NCI-H146 (cell line): ENCODE data around the gene MPRIP.

Experiments
- DNase-seq: peaks from one replicate; lab custom pipeline; 2025; lab: John Stamatoyannopoulos, UW

MPRIP gene

GRCh38 chr17:17028878-17029535 is 13.2 kb upstream of the MPRIP start:
- peak; percentile 50 for DNase-seq

DNA sequence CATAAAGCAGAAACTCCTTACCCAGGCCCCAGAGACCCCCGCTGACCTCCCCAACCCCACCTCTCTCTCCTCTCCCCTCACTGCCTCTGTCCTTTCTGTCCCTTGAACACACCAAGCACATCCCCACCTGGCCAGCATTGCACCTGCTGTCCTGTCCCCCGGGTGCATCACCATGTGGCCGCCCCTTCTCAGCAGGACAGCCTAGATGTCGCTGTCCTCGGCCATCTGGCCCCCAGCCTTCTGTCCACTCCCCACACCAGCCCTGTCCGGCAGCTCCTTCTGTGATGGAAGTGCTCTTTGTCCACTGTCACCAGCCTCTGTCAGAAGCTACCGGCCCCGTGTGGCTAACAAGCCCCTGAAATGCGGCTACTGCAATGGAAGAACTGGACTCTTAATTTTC is 12.3 kb upstream of the MPRIP start:
- DNase-seq = peak; percentile 93

GRCh38 chr17:17030515-17031211 is 11.6 kb upstream of the MPRIP start:
- no peak for DNase-seq

DNA sequence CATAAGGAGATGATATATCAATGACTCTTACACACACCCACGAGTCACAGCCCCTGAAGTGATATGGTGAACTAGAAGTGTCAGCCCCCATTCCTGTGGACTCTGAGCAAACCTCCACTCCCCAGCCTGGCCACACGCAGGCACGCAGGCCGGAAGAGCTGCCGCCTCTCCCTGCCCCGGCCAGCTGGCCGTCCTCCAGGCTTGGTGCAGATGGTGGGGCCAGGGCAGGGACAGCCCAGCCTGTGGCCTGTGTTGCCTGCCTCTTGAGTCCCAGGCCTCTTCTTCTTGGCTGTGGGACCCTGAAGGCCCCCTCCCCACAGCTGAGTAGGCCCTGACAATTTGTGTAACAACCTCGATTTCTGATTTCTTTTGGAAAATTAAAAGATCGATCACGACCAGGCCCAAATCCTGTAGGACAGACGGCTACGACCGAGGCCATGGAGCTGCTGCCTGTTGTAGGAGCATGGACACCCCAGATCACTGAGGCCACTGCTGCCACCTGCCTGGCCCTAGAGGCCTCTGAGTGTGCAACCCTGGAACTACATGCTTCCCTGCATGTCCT is 10.0 kb upstream of the MPRIP start:
- no peak for DNase-seq

GRCh38 chr17:17033466-17033865 is 8.8 kb upstream of the MPRIP start:
- no peak for DNase-seq

DNA sequence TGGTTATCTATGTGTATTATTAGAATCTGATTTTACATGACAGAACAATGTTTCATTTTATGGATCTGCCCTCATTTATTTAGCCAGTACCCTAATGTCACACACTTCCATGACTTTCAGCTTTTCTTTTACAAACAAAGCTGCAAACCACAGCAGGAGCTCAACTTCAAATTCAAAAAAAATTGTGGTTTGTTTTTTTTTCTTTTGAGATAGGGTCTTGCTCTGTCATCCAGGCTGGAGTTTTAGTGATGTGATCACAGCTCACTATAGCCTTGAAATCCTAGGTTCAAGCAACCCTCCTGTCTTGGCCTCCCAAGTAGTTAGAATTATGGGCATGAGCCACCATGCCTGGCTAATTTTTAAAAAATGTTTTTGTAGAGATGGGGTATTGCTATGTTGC is 8.2 kb upstream of the MPRIP start:
- no peak for DNase-seq

GRCh38 chr17:17034496-17035075 is 7.7 kb upstream of the MPRIP start:
- no peak for DNase-seq

DNA sequence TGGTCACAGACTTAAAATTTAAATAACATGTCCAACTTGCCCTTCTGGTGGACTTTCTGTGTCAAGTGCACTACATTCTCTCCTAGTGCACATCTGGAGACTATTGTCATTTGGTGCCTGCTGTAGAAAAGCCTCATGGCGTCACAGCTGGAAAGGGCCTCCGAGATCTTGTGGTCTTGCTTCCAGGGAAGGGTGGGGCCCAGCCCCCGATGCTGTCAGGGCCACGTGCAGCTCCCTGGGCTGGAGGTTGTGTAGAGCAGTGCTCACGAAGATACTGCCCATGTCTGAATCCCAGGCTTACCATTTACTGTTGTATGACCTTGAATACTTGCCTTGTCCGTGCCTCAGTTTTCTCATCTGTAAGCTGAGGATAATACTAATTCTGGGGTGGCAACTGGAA is 6.8 kb upstream of the MPRIP start:
- no peak for DNase-seq

DNA sequence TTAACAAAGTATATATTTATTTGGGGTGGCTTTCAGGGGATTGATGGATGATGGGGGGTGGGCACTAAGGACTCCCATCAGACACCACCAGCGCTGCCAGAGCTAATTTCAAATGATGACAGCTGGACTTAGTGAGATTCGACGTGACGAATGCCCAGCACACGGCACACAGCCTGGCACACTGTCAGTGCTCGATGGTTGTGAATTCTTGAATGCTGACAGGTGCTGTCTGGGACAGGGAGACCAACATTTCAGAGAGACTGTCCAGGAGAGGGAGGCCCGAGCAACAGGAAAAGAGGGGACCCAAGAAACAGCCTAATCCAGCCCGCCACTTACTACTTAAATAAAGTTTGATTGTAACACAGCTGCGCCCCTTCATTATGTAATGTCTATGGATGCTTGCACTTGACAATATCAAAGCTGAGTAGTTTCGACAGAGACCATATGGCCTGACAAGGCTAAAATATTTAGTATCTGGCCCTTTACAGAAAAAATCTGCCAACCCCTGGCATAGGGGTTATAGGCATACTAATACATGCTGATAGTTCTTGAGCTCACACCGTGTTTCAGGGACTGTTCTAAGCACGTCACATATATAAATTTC is 6.2 kb upstream of the MPRIP start:
- no peak for DNase-seq

GRCh38 chr17:17036524-17036998 is 5.7 kb upstream of the MPRIP start:
- no peak for DNase-seq

GRCh38 chr17:17039911-17040310 is 2.3 kb upstream of the MPRIP start:
- no peak for DNase-seq

GRCh38 chr17:17041018-17041521 is 1.2 kb upstream of the MPRIP start:
- peak; percentile 83 for DNase-seq

GRCh38 chr17:17041571-17042383 is 480 bp upstream of the MPRIP start:
- DNase-seq = peak; percentile 97

- peak; percentile 14 for DNase-seq
These were observed 699 bp downstream of the MPRIP start for GRCh38 chr17:17042851-17043460.

DNA sequence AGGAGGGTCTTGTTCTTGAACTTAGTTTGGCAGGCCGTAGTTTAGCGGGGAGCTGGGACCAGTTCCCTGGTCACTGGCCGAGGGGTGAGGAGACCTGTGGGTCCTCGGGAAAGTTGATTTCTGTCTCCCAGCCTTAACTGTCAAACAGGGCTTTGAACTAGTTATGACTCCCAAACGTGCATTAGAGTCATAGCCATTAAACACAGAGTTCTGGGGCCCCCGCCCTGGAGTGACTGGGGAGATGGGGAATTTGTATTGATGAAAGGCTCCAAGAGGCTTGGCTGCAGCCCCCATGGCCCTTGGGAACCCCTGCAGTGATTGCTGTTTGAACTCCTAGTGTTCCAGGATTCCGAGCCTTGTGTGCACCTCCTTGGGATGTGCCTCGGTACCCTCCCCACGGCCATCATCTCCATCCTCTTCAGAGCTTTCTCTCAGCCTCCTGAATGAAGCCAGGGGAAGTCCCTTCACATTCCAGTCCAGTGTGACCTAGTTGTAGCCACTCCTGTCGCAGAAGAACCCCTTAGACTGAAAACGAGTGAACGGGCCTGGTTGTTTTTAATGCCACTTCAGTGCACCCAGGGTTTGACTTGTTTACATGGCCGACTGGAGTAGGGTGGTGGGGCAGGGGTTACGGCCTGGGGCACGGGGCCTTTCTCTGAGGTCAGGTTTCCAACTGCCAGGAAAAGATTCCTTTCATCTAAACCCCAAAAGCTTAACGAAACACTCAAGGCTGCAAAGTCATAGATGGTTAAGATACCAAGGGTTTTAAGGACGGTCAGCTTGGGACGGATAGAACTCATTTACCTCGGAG is 1.4 kb downstream of the MPRIP start:
- DNase-seq = peak; percentile 12

DNA sequence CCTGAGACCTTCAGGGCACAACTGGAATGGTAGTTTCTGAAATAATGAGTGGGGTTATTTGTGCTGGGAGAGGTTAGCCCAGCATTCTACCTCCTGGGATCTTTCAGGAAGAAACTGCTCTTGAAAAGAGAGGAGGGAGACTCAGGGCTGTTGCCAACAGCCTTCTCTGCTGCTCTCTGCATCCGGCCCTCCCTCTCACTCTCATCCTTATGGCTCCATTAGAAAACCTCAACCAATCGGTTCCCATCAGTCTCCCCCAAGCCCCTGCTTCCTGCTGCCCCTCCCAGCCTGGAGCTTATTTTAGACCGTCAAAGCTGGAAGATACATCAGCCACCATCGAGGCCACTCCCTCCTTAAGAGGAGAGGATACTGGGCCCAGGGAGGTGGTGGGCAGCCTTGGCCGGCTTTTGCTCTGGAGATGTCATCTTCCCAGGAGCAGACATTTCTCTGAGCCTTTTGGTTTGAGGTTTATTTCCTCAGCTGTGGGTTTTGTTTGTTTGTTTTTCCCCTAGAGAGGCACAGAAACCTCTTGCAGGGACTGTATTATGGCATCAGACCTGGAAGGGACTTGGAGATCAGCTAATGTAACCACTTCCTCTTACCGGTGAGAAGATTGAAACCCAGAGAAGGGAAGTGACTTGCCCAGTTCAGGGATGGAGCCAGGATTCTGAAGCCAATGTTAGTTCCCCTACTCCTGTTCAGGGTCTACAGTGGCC is 2.7 kb downstream of the MPRIP start:
- DNase-seq = peak; percentile 35

GRCh38 chr17:17048106-17048505 is 5.8 kb downstream of the MPRIP start:
- DNase-seq = no peak

DNA sequence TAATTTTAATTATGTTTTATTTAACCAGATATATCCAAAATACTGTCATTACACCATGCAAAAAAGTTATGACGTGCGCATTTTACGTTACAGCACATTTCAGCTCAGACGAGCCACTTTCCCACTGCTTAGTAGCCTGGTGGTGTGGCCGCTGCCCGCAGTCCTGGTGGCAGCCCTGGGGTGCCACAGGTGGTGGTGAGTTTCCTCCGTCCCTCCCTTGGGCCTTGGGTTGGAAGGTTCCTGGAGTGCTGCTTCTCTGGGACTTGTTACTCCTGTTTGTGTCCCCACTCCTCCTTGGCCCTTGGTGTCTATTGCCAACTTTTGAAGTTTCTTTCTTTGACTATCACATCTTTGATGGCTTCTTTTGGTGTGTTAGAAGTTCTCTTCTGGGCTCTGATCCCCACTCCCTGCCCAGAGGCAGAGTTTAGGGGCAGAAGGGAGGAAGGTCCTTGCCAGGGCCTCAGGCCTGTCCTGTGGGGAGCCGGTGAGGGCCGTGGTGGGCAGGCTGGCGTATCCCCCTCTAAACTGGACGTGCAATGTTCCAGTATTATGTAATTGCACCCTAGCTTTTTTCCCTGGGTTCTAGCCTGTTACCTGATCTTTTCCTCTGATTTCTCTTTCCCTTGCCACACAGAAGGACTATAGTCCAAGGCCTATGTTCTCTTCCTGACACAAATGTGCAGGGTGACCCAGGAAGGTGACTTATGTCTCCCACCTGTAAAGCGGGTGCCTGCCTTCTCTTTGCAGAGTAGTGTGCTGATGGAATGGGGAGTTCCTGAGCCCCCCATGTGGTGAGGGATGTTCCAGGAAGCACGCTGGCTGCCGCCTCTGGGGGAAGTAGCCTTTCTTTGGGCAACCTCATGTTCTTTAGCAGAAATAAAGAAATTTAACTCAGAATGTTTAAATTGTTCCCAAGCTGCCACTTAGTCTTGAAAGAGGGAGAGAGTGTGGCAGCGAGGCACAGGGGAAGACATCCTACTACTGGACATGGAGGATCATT is 8.4 kb downstream of the MPRIP start:
- DNase-seq = no peak
